RCC 7860 (cell line): Measurements from ENCODE around the gene PPM1A.

Experiments used
- DNase-seq: peaks from one replicate; pipeline ENCODE4 v3.0.0-alpha.2; 2015; ENCODE audit warnings: low spot score
- FAIRE-seq: peaks from 2 replicates; lab custom pipeline; 2012; peaks lifted over from hg19 to GRCh38; lab: Jason Lieb, UNC

The PPM1A gene

DNA sequence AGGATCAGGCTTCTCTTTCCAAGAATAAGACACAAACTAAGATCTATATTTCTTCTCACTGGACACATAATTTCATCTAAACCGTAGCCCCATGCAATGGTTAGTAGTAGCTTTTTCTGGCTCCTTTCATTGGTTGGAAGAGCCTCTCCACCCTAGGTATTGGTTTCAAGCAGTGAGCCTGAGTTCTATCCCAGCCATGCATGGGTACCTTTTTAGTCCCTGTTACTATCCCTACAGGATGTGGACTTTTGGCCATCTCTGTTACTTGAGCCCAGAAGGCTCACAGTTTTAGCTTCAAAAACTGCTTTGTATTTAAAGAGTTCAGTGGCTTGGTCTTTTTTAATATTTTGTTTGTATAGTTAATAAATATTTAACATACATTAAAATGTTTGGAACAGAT, 16.1 kb downstream of the PPM1A start:
- FAIRE-seq, result no peak
- no peak for DNase-seq

DNA sequence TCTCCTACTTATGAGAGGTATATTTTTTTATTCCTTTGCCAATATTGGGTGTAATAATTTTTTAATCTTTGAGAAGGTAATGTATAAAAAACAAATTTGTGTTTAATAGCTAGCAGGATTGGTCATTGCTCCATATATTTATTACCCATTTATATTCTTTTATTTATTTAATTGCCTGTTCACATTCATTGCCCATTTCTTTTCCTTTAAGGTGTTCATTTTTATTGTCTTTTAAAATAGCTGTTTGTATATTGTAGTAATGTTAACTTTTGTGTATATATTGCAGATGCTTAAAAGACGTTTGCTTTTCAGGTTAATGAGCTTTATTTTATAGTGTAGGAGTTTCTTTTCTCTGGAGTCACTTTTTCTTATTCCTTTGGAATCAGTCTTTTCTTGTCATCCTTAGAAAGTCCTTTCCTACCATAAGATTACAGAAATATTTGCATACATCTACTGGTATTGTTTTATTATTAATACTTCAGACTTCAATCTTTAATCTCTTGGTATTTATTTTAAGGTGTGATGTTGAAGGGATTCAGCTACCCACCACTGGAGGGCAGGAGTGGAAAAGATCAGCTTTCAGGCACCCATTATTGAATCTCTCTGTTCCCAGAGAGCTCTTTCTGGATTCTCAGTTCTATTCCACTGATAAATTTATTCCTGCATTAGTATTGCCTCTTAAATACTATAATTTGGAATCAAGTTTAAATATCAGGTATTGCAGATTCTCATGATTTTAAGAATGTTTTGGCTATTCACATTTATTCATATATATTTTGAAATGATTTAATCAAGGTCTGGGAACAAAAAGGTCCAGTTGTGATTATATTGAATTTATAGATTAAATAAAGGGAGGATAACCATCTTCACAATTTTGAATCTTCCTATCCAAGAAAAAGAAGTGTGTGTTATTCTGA, 17.3 kb downstream of the PPM1A start:
- DNase-seq (no peak), FAIRE-seq (no peak)

DNA sequence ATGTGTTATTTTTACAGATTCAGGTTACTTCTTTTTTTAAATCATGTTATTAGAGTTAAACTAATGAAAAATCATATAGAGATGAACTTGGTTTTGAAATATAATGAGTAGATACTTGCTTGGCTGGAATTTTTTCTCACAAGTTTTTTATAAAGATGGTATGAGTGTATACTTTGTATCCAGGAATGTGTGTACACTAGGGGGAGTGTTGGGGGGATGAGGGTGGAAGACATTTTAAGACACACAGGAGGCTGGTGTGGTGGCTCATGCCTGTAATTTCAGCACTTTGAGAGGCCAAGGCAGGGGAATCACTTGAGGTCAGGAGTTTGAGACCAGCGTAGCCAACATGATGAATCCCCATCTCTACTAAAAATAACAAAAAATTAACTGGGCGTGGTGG, 23.2 kb downstream of the PPM1A start:
- DNase-seq, result no peak
- FAIRE-seq, result no peak

DNA sequence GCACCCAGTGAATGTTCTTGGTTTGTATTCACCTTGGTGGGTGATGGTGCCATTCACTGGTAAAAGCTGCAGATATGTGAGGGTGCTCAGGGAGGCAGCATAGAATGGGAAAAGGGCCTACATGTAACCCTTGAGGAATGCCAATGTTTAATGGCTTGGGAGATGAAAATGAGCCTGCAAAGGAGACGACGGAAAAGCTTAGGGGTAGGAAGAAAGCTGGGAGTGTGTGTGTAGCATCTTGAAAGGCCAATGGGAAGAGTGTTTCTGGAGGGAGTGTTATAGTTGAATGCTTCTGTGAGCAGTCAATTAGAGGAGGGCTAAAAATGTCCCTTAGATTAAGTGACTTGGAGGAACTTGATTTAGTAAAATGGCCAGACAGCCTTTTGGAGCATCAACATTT, 24.9 kb downstream of the PPM1A start:
- FAIRE-seq, result no peak
- DNase-seq, result no peak

DNA sequence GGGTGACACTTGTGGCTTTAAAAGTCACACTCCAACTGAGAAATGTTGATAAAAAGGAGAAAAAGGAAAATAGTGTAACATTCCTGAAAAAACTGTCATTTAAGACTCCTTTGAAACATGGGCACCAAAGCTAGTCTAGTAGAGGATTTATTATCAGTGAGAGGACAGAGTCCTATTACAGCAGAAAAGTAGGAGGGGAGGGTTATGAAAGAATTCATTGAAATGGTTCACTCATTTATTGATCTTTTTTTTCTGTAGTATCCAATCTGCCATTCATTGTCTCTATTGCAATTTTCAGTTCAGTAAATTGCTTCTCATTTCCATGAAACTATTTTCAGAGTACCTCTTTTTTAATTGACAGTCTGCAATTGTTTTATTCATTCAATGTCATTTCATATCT, 25.4 kb downstream of the PPM1A start:
- DNase-seq (no peak), FAIRE-seq (no peak)

DNA sequence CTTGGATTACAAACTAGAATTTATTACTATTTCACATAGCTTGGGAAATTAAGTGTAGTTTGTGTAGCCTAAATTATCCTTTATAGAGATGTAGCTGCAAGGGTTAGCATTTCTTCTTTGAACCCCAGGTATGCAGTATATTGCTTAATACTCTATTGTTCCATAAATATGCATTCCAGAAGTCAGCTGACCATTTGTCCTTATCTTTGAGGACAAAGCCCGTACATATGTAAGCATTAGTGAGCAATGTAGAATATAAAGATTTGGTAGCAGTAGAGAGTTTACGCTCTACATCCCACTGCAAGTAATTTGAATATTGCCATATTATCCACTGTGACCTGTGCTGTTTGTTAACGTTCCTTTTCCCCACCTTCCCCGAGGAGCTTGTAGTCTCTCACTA, 26.9 kb downstream of the PPM1A start:
- FAIRE-seq, result no peak

DNA sequence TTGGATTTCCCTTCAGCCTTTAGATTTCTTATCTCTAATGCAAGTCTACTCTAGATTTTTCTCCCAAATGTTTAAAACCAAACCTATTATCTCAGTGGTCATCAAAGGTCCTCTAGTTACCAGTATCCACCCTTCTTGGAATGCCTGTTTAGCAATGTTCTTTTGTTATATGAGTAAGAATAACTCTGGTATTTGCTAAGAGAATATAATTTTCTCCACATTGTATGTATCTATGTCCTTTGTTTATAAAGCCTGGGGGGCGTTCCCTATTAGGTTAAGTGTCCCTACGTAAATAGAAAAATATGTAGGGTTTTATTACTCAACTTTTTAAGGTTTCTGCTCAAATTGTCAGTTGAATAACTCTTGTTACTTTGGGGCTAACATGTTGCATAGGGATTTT, 27.3 kb downstream of the PPM1A start:
- FAIRE-seq (no peak), DNase-seq (no peak)

More for the DNA sequence above, 26.9 kb downstream of the PPM1A start:
- no peak for DNase-seq

DNA sequence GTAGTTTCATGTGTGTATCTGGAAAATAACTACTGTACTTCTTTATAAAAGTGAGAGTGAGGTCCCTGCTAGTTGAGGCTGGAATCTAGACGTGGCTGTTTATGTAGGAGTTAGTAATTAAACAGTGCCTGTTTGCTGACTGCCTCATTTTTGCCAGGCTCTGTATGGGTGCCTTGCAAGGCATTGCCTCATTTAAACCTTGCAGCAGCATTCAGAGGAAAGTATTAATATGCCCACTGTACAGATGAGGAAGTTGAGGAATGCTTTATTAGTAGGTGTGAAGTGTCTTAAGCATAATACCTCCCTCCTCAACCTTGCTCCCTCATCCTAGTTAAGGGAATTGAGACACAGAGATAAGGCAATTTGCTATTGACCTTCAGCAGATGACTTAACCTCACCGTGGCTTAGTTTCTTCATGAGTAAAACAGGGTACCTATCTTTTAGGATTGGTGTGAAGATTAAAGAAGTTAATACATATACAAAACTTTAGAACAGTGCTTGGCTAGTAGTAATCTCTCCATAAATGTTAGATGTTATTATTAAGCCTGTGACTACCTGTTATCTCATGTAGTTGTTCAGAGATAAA, 28.7 kb downstream of the PPM1A start:
- no peak for FAIRE-seq
- DNase-seq, result no peak

DNA sequence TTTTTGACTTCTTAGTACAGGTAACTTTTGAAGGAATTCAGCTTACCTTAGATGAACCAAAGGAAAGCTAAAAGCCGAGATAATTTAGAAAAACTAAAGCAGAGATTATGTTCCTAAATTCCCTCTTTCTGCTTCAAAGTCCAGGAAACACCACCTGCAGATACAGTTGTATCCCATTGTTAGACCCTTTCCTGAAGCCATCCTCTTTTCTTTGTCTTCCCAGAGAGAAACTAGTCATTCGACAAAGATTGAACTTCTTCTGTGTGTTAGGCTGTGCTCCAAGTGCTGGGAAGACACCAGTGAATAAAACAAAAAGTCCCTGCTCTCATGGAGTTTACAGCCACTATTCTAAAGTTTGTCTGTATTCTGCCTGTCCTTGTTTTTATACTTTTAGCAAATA, 29.3 kb downstream of the PPM1A start:
- DNase-seq (no peak), FAIRE-seq (no peak)

DNA sequence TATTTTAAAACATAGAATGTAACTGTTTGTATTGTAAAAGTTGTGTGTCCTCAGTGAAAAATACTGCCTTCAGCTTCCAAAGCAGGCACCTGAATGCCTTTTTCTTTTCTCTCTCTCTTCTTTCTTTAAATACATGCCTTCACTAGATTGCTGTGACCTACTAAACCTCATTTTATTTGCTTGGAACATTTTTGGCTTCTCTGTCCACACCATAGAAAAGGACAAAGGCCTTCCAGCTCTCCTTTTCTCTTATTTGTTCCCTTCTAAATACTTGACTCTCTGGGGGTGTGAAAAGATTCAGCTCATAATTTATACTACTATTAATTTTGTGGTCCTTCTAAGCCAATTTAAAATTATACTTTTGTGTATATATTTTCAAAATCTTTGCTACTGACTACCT, 38.4 kb downstream of the PPM1A start:
- FAIRE-seq (no peak), DNase-seq (no peak)

DNA sequence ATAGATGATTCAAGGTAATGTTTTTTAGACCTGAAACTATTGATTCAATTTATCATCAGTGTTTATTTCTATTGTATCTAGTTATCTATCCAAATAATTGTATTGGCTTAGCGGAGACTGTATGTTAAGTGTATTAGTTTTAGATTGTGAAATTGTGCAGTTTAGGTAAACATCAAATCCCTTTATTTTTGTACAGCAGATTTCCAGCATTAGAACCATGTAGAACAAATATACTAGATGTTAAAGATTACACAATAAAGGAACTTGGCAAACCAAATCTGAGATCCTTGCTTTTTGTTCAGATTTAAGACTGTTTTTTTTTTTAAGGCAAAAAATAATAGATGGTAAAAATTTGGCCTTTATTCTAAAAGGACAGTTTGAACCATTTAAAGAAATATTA, 39.3 kb downstream of the PPM1A start:
- no peak for DNase-seq
- FAIRE-seq, result no peak

DNA sequence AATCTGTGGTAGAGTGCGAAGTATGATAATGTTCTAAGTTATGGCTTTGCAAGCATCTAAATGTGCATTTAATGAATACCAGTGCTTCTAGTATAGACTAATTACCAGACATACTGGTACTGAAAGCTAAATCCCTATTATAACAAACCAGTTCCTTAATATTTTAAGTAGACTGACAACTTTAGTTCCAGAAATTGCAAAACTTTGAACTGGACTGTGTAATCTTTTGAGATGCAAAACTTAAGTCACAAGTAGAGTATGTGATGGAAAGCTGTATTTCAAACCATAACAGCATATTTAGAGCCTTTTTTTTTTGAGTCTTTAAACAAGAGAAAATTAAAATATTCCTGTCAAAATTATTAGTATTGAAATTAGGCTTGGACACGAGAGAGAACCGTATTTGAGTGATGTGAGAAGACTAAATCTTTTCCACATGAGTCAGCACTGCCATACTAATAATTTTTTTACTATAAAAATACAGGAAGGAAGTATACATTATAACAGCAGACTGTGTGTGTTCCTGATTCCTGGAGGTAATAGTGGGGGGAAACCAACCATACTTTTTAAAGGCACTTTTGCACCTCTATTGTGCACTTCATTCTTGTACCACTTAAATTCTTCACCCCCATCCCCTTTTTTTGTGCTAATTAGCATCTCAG, 45.5 kb downstream of the PPM1A start:
- DNase-seq, result no peak
- FAIRE-seq, result no peak

DNA sequence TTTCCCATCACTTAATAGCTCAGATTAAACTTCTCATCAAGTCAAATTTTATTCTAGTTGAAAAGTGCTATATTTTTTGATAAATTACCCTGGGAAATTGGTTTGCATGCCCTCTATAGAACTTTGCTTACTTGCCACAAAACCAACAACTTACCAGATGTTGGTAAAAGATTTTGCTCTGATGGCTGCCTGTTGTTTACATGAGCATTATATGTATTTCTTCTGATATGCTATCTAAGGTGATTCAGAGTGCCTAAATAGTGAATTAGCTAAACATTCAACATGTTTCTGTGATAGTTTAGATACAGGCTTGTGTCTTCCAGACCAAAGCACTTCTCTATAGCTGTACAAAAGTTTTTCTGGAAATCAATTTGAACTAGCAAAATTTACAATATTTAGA, 51.0 kb downstream of the PPM1A start:
- FAIRE-seq, result no peak
- DNase-seq, result no peak

DNA sequence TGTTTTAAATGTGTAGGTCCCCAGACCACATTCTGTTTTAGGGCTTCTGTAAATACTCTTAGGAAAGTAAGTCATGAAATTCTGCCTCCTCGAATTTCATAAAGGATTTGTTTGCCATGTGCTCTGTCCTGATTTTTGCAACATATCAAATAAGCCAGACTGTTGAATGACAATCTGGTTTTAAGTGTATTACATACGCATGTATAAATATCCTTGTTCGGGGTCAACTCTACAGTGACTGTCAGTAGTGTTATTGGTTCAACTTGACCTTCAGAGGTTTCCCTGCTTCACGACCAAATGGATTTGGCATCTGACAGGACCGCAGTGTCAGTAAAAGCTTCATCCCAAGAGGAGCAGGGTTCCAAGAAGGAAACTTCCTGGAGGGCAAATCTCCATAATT, 52.7 kb downstream of the PPM1A start:
- DNase-seq (no peak), FAIRE-seq (no peak)

DNA sequence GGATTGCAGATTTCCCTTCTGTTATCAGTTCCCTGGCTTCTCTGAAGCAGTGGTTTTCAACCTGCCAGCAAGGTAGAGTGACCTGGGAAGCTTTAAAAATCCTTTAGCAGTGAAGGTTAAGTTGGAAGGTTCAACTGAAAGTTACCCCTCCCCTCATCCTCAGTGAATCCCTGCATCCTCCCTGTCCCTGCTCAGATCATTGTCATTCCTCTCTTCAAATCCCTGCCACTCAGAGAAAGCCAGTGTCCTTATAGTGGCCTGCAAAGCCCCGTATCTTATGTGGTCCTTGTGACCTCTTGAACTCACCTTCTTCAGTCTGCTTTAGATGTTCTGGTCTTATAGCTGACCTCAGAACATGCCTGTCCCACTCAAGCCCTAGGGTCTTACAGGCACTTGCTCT, 53.6 kb downstream of the PPM1A start:
- no peak for FAIRE-seq
- no peak for DNase-seq

DNA sequence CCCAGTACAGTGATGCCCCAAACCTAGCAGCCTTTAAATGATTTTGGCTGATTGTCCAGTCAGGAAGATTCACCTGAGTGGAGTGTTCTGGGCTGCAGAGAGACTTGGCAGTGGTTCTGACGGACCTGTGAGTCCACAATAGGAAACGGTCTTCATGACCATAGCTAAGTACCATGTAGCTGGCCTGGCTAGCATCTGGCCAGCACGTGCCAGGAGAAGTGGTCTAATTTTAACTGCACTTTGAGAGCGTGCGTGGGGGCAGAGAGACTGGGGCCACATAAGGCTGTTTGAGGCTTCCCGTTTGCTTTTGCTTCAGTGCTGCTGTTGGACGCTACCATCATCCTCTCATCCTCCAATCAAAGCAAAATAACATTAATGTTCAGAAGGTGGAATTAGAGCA, 54.7 kb downstream of the PPM1A start:
- no peak for DNase-seq
- FAIRE-seq, result no peak

DNA sequence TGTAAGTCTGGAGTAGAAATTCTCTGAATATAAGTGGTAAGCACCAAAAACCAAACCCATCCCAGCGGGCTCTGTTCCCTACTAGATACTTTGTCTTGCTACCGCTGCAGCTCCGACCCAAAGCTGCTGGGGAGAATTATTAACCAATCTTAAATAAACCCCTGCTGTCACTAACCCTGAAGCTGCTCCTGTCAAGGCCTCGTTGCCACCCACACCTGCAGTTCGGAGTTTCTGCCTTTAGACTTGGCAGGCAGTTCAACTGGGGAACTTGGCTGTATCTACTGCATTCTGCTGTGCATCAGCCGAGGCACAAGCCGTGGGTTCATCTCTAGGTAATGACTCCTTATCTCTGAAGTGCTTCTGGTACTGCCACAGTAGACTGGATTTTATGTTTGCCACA, 55.5 kb downstream of the PPM1A start:
- FAIRE-seq, result no peak
- no peak for DNase-seq

DNA sequence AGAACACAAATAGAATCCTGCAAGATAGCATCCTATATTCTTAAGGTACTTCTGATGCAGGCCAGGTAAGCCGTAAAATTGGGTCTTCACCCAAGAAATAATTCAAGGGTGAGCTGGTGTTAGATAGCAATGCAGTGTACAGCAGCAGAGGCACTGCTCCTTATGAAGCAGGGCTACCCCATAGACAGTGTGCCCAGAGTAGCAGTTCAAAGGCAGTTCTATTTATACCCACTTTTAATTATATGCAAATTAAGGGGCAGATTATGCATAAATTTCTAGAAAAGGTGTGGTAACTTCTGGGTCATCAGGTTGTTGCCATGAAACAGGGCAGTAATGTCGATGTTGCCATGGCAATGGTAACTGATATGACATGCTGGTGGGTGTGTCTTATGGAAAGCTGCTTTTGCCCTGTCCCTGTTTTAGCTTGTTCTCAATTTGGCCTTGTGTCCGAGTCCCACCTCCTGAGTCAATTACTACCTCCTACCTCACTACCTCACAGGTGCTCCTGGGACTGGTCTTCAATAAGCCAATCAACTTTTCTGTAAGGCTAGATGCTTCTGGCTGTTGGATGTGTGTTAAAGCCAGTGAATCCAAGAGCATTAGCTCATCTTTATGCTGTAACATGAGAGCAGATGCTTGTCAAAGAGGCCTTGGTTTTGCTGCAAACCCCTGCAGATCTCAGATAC, 61.0 kb downstream of the PPM1A start:
- DNase-seq, result no peak
- FAIRE-seq, result no peak

DNA sequence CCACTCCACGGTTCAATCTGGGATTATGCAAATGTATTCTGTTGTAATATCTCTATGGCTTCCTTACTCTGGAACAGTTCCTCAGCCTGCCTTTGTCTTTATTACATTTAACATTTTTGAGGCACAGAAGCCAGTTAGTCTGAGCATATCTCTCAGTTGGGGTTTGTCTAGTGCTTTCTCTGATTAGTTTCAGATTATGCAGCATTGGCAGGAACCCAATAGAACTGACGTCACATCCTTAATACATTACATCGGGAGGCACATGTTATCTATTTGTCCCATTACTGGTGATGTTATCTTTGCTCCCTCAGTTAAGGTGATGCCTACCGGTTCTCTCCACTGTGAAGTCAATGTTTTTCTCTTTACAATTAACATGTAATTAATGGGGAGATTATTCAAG, 62.4 kb downstream of the PPM1A start:
- no peak for FAIRE-seq

DNA sequence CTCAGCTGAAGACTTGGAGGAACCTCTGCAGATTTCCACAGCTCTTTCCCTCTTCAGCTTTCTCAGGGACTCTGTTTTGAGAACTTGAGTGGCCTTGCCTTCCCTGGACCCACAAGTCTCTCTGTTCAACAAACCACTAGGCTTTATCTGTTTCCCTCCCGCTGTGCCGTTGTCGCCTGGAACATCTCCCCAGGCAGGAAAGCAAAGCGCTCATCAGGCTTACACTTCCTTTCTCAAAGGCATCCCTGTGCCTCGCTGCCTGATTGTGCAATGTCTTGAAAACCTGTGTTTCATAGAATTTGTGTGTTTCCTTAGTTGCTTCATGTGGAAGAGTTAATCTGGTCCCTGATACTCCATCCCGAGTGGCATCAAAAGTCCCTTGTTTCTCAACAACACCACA, 64.1 kb downstream of the PPM1A start:
- FAIRE-seq (no peak), DNase-seq (no peak)

More for the DNA sequence above, 62.4 kb downstream of the PPM1A start:
- DNase-seq, result no peak

DNA sequence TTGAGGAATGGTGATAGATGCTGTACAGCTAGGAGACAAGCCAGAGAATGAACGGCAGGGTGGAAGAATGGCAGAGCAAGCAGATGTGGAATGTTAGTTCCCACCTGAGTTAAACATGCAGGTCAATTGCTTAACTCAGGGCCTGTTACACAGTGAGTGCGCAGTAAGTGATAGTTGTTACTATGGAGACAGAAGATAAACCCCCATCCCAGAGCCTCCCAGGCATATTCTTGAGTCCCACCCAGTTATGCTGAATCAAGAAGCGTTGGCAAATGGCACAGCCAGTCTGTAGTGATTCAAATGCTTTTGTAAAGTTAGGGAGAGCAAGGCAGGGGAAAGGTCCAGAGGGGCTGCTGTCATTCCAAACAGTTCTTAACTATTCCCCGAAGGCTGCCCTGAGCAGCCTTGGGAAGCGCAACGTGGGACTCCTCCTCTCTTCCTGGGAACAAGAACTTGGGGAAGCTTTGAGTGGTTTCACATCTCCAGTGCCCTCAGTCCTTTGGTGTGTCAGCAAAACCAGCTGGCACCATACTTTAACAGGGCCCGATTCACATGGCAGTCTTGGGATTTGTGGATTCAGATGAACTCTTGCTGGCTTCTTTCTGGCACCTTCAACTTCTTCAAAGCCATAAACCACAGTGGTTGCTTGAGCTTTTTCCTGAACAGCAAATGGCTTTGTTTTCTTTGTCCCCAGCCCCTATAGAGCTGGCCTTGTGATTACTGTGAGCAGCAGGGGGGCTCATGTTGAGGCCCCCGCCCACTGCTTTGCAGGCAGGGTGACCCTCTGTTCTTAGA, 66.4 kb downstream of the PPM1A start:
- FAIRE-seq, result no peak
- DNase-seq, result no peak
